SH-SY5Y (cell line): Measurements from ENCODE around the gene ERG28.

ENCODE experiments used
- GATA2 ChIP-seq: IDR thresholded peaks from 2 replicates; pipeline ENCODE4 v1.6.1; 2011; ENCODE audit warnings: mild to moderate bottlenecking, low read depth, low read length
- GATA3 ChIP-seq: IDR thresholded peaks from 2 replicates; pipeline ENCODE4 v1.6.1; 2011; ENCODE audit warnings: low read depth, mild to moderate bottlenecking, low read length, moderate library complexity

DNA sequence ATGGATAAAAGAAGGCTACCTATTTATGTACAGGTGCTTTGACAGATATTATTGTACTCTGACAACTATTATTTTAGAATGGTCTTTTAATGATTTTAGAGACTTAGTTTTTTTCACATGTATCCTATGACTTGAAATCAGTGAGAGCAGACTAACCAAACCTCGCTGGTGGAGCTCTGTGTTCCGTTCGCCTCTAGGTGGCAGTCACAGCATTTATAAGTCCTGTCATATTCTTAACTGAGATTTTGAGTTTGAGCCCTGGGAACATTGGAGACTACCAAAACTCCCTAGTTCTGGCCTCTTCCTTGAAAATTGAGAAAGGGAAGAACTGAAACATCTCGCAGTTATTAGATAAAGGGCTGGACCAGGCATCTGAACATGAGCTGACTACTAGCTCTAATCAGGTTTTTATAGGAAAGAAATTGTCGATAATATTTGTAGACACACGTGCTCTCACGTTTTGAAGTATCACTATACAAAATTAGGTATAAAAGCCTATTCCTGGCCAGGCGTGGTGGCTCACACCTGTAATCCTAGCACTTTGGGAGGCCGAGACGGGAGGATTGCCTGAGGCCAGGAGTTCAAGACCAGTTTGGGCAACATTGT, 48.6 kb upstream of the ERG28 start:
- TF ChIP-seq GATA3 (no peak), GATA2 (no peak)
